ENCODE results near the gene CYB5D1.

Gene CYB5D1

DNA sequence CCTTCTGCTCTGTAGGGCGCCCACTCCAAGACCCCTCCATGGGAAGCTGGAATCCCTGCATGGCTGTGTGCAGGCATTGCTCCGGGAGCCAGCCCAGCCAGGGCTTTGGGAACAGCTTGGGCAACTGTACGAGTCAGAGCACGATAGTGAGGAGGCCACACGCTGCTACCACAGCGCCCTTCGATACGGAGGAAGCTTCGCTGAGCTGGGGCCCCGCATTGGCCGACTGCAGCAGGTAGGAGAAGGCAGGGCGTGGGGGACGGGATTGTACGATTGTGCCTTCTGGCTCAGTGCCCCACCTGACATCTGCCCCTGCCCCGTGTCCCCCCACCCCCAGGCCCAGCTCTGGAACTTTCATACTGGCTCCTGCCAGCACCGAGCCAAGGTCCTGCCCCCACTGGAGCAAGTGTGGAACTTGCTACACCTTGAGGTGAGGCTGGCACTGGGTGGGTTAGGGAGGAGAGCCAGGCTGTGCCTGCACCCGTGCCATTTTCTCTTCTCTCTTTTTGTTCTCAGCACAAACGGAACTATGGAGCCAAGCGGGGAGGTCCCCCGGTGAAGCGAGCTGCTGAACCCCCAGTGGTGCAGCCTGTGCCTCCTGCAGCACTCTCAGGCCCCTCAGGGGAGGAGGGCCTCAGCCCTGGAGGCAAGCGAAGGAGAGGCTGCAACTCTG, 11.6 kb upstream of the CYB5D1 start:
- TF ChIP-seq GATA2 (IDR thresholded peaks at IDR 0.05; ENCODE audit: low read depth, low read length) (no peak), GATA3 (IDR thresholded peaks at IDR 0.05; ENCODE audit: low read depth, low read length) (no peak)

DNA sequence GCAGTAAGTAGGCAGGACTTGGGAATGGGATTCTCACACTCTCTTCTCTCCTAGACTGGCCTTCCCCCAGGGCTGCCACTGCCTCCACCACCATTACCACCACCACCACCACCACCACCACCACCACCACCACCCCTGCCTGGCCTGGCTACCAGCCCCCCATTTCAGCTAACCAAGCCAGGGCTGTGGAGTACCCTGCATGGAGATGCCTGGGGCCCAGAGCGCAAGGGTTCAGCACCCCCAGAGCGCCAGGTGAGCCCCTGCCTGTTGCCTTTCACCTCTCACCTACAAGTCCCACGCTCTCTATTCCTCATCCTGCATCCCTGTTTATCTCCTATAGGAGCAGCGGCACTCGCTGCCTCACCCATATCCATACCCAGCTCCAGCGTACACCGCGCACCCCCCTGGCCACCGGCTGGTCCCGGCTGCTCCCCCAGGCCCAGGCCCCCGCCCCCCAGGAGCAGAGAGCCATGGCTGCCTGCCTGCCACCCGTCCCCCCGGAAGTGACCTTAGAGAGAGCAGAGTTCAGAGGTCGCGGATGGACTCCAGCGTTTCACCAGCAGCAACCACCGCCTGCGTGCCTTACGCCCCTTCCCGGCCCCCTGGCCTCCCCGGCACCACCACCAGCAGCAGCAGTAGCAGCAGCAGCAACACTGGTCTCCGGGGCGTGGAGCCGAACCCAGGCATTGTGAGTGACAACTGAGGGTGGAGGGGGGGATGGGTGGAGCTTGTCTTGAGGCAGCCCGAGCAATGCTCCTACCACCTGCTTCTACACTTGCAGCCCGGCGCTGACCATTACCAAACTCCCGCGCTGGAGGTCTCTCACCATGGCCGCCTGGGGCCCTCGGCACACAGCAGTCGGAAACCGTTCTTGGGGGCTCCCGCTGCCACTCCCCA, 10.8 kb upstream of the CYB5D1 start:
- TF ChIP-seq GATA3 (IDR thresholded peaks at IDR 0.05; ENCODE audit: low read depth, low read length) (no peak), GATA2 (IDR thresholded peaks at IDR 0.05; ENCODE audit: low read depth, low read length) (no peak)

DNA sequence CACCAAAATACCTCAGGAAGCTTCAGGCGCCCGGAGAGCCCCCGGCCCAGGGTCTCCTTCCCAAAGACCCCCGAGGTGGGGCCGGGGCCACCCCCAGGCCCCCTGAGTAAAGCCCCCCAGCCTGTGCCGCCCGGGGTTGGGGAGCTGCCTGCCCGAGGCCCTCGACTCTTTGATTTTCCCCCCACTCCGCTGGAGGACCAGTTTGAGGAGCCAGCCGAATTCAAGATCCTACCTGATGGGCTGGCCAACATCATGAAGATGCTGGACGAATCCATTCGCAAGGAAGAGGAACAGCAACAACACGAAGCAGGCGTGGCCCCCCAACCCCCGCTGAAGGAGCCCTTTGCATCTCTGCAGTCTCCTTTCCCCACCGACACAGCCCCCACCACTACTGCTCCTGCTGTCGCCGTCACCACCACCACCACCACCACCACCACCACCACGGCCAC, 9.6 kb upstream of the CYB5D1 start:
- no peak for TF ChIP-seq GATA2 (IDR thresholded peaks at IDR 0.05; ENCODE audit: low read depth, low read length)
- TF ChIP-seq GATA3 (IDR thresholded peaks at IDR 0.05; ENCODE audit: low read depth, low read length) = no peak

DNA sequence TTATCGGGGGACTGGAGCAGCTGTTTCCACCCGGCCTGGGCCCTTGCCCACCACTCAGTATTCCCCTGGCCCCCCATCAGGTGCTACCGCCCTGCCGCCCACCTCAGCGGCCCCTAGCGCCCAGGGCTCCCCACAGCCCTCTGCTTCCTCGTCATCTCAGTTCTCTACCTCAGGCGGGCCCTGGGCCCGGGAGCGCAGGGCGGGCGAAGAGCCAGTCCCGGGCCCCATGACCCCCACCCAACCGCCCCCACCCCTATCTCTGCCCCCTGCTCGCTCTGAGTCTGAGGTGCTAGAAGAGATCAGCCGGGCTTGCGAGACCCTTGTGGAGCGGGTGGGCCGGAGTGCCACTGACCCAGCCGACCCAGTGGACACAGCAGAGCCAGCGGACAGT, 9.1 kb upstream of the CYB5D1 start:
- TF ChIP-seq GATA3 (IDR thresholded peaks at IDR 0.05; ENCODE audit: low read depth, low read length) (no peak), GATA2 (IDR thresholded peaks at IDR 0.05; ENCODE audit: low read depth, low read length) (no peak)

DNA sequence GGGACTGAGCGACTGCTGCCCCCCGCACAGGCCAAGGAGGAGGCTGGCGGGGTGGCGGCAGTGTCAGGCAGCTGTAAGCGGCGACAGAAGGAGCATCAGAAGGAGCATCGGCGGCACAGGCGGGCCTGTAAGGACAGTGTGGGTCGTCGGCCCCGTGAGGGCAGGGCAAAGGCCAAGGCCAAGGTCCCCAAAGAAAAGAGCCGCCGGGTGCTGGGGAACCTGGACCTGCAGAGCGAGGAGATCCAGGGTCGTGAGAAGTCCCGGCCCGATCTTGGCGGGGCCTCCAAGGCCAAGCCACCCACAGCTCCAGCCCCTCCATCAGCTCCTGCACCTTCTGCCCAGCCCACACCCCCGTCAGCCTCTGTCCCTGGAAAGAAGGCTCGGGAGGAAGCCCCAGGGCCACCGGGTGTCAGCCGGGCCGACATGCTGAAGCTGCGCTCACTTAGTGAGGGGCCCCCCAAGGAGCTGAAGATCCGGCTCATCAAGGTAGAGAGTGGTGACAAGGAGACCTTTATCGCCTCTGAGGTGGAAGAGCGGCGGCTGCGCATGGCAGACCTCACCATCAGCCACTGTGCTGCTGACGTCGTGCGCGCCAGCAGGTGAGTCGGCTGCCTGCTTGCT, 8.6 kb upstream of the CYB5D1 start:
- TF ChIP-seq GATA2 (IDR thresholded peaks at IDR 0.05; ENCODE audit: low read depth, low read length) (no peak), GATA3 (IDR thresholded peaks at IDR 0.05; ENCODE audit: low read depth, low read length) (no peak)

DNA sequence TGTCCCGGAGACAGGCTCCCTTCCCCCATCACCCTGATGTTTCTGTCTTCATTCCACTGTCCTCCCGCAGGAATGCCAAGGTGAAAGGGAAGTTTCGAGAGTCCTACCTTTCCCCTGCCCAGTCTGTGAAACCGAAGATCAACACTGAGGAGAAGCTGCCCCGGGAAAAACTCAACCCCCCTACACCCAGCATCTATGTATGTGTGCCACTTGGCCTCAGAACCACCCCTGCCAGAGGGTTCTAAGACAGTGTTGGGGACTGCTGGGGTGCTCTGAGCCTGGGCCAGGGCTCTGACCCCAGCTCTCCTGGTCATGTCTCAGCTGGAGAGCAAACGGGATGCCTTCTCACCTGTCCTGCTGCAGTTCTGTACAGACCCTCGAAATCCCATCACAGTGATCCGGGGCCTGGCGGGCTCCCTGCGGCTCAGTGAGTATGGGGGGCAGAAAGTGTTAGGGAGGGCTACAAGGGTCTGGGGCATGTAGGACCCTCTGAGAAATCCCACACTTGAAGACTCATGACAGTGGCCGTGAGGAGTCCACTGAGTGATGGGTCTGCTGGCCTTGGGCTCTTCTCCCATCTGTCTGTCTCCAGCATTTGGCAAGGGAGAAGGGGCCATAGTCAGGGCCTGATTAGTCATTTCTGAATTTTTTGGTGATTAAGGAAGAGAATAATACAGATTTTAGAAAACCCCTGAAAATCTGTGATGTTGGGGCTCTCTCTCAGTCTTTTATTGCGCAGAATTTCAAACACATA, 7.9 kb upstream of the CYB5D1 start:
- no peak for TF ChIP-seq GATA3 (IDR thresholded peaks at IDR 0.05; ENCODE audit: low read depth, low read length)
- no peak for TF ChIP-seq GATA2 (IDR thresholded peaks at IDR 0.05; ENCODE audit: low read depth, low read length)

DNA sequence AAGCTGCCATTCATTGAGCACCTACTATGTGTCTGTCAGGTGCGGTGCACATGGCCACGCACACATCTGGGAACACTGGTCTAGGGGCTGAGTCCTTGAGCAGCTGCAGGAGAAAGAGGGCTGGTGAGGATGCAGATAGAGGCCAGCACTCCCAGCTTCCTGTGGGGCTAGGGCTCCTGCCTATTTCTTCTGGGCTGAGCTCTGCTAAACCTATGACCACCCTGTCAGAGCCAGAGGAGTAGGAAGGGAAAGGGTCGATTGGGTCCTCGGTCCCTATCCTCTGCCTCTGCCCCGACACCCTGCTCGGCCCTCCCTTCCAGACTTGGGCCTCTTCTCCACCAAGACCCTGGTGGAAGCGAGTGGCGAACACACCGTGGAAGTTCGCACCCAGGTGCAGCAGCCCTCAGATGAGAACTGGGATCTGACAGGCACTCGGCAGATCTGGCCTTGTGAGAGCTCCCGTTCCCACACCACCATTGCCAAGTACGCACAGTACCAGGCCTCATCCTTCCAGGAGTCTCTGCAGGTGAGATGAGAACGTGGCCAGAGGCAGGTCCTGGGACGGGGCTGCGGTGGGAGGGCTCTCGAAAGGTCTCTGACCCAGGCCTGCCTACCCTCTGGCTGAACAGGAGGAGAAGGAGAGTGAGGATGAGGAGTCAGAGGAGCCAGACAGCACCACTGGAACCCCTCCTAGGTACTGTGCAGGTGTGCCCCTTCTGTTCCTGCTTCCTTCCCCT, 6.9 kb upstream of the CYB5D1 start:
- TF ChIP-seq GATA2 (IDR thresholded peaks at IDR 0.05; ENCODE audit: low read depth, low read length) (no peak), GATA3 (IDR thresholded peaks at IDR 0.05; ENCODE audit: low read depth, low read length) (no peak)

DNA sequence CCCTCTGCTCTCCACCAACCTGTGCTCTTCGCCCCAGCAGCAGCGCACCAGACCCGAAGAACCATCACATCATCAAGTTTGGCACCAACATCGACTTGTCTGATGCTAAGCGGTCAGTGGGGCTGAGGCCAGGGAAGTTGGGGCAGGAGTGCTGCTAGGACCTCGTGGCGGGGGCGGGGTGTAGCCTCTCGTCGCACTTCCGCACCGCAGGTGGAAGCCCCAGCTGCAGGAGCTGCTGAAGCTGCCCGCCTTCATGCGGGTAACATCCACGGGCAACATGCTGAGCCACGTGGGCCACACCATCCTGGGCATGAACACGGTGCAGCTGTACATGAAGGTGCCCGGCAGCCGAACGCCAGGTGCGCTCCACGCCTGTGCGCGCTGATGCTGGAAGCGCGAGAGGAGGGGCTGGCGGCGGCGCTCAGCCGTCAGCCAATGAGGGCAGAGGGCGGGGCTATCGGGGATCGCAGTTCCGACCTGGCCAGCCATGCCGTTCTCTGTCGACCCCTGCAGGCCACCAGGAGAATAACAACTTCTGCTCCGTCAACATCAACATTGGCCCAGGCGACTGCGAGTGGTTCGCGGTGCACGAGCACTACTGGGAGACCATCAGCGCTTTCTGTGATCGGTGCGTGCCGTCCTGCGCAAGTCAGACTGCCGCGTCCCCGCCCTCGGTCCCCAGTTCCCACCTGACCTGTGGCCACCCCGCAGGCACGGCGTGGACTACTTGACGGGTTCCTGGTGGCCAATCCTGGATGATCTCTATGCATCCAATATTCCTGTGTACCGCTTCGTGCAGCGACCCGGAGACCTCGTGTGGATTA, 6.2 kb upstream of the CYB5D1 start:
- no peak for TF ChIP-seq GATA3 (IDR thresholded peaks at IDR 0.05; ENCODE audit: low read depth, low read length)
- TF ChIP-seq GATA2 (IDR thresholded peaks at IDR 0.05; ENCODE audit: low read depth, low read length) = no peak

DNA sequence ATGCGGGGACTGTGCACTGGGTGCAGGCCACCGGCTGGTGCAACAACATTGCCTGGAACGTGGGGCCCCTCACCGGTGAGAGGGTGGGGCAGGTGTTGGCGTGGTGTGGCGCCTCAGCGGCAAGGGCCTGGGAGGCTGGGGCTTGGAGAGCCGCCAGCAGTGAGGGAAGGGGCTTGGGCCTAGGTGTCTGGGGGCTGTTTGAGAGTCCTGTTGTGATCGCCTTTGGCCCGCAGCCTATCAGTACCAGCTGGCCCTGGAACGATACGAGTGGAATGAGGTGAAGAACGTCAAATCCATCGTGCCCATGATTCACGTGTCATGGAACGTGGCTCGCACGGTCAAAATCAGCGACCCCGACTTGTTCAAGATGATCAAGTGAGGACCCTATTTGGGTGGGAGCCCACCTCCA, 5.5 kb upstream of the CYB5D1 start:
- TF ChIP-seq GATA3 (IDR thresholded peaks at IDR 0.05; ENCODE audit: low read depth, low read length) (no peak), GATA2 (IDR thresholded peaks at IDR 0.05; ENCODE audit: low read depth, low read length) (no peak)

DNA sequence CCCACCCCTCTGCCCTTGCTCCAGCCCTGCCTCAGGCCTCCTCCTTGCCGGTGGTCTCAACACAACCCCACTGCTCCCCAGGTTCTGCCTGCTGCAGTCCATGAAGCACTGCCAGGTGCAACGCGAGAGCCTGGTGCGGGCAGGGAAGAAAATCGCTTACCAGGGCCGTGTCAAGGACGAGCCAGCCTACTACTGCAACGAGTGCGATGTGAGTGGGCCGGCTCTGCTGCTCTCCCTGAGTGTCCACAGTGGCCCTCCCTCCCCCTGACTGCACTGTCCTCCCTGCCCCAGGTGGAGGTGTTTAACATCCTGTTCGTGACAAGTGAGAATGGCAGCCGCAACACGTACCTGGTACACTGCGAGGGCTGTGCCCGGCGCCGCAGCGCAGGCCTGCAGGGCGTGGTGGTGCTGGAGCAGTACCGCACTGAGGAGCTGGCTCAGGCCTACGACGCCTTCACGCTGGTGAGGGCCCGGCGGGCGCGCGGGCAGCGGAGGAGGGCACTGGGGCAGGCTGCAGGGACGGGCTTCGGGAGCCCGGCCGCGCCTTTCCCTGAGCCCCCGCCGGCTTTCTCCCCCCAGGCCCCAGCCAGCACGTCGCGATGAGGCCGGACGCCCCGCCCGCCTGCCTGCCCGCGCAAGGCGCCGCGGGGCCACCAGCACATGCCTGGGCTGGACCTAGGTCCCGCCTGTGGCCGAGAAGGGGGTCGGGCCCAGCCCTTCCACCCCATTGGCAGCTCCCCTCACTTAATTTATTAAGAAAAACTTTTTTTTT, 4.7 kb upstream of the CYB5D1 start:
- TF ChIP-seq GATA2 (IDR thresholded peaks at IDR 0.05; ENCODE audit: low read depth, low read length) (no peak), GATA3 (IDR thresholded peaks at IDR 0.05; ENCODE audit: low read depth, low read length) (no peak)

DNA sequence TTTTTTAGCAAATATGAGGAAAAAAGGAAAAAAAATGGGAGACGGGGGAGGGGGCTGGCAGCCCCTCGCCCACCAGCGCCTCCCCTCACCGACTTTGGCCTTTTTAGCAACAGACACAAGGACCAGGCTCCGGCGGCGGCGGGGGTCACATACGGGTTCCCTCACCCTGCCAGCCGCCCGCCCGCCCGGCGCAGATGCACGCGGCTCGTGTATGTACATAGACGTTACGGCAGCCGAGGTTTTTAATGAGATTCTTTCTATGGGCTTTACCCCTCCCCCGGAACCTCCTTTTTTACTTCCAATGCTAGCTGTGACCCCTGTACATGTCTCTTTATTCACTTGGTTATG, 4.1 kb upstream of the CYB5D1 start:
- TF ChIP-seq GATA2 (IDR thresholded peaks at IDR 0.05; ENCODE audit: low read depth, low read length) (no peak), GATA3 (IDR thresholded peaks at IDR 0.05; ENCODE audit: low read depth, low read length) (no peak)

All from SH-SY5Y (cell line).